GM21360 (cell line): Measurements from ENCODE around the gene UBE2I.
"Not testable (repeated sequence)": the region's sequence is repeated elsewhere in the genome, so short reads cannot be mapped to it uniquely, and the experiment has no call there.

Experiments used
- ATAC-seq: cut with Tn5 transposase; IDR thresholded peaks from one replicate; pipeline ENCODE4 v1.9.1; 2021; ENCODE audit warnings: mild to moderate bottlenecking, moderate library complexity; ENCODE audit not compliant: unreplicated experiment

UBE2I gene

DNA sequence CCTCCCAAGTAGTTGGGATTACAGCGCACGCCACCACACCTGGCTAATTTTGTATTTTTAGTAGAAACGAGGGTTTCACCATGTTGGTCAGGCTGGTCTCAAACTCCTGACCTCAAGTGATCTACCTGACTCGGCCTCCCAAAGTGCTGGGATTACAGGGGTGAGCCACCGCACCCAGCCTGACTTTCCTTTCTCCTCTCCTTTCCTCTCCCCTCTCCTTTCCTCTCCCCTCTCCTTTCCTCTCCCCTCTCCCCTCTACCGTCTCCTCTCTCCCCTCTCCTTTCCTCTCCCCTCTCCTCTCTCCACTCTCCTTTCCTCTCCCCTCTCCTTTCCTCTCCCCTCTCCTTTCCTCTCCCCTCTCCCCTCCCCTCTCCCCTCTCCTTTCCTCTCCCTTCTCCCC lies 17.2 kb upstream of the UBE2I start:
- not testable (repeated sequence) for ATAC-seq

DNA sequence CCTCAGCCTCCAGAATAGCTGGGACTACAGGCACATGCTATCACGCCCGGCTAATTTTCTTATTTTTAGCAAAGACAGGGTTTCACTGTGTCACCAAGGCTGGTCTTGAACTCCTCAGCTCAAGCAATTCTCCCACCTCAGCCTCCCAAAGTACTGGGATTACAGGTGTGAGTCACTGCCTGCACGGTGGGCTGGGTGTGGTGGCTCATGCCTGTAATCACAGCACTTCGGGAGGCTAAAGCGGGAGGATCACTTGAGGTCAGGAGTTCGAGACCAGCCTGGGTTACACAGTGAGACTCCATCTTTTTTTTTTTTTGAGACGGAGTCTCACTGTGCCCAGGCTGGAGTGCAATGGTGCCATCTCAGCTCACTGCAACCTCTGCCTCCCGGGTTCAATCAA lies 16.6 kb upstream of the UBE2I start:
- ATAC-seq: not testable (repeated sequence)

DNA sequence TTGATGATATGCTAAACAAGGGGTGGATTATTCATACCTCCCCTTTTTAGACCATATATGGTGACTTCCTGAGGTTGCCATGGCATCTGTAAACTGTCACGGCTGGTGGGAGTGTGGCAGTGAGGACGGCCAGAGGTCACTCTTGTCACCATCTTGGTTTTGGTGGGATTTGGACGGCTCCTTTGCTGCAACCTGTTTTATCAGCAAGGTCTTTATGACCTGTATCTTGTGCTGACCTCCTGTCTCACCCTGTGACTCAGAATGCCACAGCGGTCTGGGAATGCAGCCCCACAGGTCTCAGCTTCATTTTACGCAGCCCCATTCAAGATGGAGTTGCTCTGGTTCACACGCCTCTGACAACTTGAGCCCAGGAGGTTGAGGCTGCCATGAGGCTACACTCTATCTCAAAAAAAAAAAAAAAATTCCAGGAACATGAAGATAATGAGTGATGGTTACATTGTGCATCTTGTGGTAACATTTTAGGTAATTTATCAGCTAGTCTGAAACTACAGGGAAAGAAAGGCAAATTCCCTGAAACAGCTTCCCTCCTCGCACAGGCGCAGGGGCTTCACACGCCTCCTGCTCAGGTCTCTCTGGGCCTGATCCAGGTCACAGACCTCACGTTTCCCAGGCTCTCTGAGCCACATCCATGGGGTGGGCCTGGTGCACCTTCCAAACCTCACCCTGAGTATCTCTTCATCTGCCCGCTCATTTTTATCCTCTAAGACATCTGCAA lies 15.3 kb upstream of the UBE2I start:
- ATAC-seq: no peak

DNA sequence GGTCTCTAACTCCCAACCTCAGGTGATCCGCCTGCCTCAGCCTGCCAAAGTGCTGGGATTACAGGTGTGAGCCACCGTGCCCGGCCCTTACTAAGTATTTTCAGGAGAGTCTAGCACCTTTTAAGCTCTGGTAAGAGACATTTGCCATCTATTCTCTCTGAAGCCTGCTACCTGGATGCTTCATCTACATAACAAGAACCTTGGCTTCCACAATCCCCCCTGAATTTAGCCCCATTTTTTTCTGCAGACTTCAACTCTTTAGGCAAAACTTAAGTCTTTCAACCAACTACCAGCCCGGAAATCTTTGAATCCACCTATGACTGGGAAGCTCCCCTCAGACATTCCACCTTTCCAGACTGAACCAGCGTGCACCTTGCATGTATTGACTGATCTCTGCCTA lies 14.0 kb upstream of the UBE2I start:
- ATAC-seq: no peak

DNA sequence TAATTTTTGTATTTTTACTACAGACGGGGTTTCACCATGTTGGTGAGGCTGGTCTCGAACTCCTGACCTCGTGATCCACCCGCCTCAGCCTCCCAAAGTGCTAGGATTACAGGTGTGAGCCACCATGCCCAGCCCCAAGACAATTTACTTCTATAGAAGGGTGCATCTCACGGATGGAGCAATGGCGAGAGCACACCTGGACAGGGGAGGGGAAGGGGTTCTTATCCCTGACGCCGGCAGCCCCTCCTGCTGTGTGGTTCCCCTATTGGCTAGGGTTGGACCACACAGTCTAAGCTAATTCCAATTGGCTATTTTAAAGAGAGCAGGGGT lies 12.8 kb upstream of the UBE2I start:
- not testable (repeated sequence) for ATAC-seq

DNA sequence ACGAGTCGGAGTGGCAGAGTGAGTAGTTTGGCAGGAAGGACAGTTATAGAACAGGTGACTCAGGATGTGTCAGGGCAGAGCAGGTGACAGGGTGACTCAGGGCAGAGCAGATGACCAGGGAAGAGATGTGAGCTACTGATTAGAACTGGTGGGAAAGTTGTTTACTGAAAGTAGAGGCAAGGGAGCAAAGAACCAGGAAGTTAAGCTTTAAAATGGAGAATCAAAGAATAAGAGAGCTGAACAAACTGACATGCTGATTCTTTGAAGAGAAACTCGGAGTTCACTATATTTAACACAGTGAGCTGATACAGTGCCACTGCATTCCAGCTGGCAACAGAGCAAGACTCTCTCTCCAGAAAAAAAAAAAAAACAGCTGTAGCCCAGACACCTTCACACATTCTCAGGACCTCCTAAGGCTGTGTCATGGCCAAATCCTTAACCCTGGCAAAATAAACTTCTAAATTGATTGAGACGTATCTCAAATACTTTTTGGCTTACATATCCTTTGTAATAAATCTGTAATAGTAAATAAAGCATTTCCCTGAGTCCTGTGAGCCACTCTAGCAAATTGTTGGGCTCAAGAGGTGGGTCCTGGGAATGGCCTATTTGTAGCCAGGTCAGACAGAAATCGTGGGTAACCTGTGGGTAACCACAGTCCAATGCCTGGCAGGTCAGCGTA lies 12.3 kb upstream of the UBE2I start:
- ATAC-seq: no peak

DNA sequence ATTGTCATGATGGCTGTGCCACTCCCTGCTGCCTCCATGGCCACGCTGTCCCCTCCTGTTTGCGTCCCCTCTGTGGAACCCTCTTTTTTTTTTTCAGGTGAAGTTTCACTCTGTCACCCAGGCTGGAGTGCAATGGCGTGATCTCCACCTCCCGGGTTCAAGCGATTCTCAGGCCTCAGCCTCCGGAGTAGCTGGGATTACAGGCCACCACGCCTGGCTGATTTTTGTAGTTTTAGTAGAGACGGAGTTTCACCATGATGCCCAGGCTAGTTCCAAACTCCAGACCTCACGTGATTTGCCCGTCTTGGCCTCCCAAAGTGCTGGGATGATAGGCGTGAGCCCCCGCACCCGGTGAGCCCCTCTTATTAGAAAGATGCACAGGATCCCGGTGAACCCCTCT lies 11.0 kb upstream of the UBE2I start:
- no peak for ATAC-seq

DNA sequence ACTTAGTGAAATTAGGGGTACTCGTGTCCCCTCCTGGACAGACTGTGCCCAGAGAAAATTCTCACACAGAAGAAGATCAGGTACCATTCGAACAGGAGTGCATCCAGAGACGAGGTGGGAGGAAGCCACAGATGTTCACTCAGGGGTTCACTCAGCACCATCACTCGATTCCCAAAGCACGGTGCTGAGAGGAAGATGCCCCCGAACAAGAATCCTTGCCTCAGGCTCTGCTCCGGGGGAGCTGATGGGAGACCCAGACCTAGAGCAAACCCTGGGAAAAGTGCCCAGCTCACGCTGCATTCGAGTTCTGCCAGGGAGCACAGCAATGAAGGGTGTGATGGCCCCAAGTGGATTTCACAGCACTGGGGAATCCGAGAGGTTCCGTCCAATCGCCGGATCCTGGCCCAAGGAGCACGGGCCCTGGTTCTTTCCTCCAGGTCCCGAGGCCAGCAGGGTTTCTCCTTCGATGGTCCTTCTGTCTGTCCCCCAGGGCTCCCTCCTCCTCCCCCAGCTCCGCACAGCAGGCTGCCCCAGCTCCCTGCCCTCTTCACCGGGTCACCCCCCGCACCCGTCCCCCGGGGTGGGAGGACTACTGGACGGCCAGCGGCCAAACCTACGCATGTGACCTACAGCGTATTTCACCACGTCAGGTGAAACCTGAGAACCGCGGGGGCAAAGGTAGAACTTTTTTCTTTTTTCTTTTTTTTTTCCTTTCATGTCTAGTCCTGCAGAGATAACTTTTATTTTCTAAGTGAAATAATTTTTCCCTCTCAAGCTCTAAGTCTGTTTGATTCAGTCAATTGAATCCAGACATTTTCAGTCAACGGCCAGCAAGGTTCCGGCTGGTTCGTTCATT lies 10.2 kb upstream of the UBE2I start:
- ATAC-seq: no peak

DNA sequence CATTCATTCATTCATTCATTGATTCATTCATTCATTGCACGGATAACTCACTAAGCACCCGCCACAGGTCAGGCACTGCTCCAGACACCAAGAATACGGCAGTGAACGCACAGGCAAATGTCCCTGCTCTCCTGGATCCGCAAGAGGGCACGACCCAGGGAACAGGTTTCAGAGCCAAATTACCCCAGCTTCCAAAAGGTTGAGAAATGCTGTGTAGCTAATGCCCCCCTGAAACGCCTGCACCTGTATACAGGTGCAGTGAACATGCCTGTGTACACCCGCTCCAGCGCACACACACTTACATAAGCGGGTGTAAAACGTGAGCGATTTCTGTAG lies 9.6 kb upstream of the UBE2I start:
- no peak for ATAC-seq

DNA sequence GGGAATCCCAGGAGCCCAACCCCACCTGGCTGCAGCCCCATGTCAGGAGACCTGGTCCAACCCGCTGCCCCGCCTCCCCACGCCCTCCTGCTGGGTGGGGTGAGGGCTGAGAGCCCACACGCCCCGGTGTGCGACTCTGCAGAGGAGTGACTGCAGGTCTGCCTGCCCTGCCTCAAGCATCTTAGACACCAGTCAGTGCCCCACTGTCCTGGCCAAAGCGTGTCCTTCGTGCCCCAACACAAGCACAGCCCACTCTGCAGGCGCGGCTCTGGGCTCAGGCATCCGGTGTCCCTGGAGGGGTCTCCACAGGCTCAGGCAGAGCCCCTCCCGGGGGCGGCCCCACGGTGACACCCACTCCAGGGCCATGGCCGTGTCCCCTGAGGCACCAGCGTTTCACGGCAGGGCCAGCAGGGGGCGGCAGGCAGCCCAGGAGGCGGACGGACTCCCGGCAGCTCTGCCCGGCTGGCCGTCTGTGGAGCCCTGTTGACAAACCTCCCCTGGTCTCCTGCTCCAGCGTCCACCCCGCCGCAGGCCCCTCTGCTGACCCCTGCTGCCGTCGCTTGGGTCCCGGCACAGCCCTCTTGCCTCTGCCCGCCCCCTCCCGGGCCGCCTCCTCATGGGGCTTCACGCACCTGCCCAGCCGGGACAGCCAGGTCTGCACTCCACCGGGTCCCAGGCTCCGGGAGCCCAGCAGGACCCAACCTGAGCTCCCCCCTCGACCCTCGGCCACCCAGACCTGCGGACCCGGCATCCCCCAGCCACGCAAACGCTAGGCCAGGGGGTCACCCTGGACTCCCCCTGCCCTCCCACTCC lies 8.6 kb upstream of the UBE2I start:
- no peak for ATAC-seq

DNA sequence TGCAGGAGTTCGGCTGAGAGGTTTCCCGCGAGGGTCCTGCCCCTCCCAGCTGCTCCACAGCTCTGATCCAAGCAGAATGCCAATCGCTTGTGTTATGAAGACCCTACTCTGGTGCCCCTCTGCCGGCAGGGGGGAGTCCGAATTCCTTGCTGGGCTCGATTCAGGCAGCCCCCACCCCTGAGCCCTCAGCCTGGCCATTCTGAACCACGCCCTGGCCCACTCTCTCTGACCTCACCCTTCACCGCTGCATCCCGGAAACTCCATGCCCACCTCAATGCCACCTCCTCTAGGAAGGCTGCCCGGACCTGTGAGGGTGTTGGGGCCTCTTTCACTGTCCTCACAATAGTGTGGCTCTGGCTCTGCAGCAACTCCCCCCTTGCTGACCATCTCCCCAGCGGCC lies 7.9 kb upstream of the UBE2I start:
- ATAC-seq: no peak

DNA sequence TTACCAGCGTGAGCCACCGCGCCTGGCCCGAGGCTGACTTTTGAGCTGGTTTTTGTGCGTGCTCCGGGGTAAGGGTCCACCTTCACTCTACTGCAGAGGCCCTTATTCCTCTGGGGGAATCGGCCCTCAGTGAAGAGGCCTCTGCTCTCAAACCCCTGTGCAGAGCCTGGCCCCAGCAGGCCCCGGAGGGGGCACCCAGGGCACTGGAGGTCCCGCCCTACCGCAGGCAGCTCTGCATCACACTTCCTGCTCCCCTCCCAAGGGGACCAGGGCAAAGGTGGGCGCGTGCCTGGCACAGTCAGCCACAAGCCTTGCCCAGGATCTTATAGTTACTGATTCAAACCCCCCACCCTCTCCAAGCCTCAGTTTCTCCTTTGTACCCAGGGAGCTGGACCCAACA lies 3.6 kb upstream of the UBE2I start:
- ATAC-seq: no peak

DNA sequence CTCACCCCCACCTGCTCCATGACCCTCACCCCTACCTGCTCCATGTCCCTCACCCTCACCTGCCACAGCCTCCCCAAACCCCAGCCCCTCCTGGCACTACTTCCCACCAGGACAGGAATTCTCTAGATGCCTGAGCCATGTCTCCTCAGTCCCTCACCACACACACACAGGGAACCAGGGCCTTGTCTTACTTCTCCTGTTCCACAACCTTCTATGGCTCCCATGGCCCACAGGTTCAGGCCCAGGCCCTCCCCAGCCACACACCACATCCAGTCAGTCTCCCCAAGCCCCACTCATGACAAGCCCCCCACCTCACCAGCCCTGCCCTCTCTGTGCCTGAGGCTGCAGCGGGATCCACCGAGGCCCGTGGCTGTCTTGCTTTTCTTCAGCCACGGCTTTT lies 3.1 kb upstream of the UBE2I start:
- no peak for ATAC-seq

DNA sequence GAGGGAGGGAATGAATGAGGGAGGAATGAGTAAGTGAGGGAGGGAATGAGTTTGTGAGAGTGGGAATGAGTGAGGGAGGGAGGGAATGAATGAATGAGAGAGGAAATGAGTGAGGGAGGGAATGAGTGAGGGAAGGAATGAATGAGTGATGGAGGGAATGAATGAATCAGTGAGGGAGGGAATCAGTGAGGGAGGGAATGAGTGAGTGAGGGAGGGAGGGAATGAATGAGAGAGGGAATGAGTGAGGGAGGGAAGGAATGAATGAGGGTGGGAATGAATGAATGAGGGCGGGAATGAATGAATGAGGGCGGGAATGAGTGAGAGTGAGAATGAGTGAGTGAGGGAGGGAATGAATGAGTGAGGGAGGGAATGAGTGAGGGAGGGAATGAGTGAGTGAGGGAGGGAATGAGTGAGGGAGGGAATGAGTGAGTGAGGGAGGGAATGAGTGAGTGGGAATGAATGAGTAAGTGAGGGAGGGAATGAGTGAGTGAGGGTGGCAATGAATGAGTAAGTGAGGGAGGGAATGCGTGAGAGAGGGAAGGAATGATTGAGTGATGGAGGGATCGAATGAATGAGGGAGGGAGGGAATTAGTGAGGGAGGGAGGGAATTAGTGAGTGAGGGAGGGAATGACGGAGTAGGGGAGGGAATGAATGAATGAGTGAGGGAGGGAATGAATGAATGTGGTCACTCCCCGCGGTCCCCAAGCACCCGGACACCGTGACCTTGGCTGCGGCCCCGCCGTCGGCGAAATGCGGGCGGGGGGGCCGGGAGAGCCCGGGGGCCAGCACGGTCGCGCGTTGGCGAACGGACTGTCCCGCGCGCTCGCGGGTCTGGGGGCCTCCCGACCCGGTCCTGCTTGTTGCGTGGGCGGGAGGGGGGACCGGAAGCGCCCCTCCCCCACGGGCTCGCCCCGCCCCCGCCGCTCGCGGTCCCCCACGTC lies 1.1 kb upstream of the UBE2I start:
- no peak for ATAC-seq

DNA sequence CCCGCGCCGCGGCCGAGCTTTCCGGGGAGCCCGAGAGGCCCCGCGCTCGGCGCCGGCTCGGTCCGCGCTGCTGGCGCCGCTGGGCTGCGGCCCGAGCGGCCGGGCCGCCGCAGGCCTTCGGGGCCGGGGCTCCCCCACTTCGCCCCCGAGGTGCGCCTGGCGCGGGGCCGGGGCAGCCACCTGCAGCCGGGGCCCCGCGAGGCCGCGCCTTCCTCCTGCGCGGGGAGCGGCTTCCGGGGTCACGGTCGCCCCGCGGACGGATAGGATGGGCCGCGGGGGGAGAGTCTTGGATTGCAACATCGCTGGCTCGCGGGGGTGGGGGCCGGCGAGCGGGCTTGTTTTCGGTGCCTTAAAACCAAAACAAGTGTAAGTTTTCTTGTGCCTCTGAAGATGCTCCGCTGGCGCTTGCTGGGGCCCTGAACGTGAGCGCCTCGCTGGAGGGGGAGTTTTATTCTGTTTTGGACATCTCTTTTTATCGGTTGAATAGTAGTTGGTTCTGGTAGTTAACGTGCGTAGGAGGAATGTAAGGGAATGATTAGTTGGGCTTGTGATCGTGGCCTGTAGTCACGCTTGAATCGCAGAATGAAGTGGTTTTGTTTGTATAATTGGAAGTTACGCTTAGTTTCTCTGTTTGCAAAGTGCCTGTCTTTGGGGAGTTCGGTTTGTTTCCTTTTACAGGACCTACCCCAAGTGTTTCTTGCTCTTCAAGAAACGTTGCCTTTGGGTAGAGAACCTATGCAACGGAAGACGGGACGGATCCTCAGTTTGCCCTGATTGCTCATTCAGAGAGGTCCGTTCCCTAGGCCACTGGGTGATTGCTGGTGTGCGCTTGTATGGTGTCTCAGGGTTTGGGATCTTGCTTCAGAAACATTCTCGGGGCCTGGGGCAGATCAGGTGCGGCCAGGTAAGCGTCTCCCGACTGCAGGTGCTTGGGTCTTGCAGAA lies 724 bp downstream of the UBE2I start:
- peak; percentile 6 for ATAC-seq

DNA sequence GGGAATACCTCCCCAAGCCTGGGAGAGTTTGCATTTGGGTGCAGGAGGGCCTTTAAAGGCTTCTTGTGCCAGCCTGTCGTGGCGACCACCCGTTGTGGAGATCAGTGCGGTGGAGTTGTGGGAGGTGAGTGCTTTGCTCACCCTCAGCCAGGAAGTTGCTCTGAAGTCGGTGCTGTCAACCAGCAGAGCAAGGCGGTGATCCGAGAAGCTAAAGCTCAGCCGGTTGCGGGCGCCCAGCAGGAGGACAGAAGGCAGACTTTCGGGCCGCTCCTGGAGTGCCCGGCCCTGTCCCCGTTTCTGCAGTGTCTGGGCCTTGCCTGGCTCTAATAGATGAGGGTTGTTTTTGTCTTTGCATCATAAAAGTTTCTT lies 1.4 kb downstream of the UBE2I start:
- no peak for ATAC-seq

DNA sequence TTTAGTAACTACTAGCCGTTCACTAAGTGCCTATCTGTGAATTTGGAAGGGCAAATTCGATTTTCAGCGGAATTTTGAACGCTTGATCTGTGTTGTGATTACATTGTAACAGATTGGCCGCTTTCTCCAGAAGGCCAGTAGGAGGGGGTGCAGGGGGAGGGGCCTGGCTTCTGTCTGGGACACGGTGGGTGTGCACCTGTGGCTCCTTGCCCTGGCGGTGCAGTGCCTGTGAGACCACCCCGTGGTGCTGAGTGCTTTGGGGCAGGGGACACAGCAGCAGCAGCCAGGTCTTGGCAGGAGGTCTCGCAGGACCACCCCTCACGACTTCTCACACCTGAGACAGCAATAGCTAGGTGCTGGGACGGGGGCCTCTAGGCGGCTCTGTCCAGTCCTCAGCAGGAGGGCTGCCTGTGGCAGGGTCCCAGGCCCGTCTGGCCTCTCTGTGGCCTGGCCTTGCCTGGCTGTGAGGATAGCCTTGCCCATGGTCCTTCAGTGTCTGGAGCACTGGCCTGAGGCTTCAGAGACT lies 1.8 kb downstream of the UBE2I start:
- no peak for ATAC-seq

DNA sequence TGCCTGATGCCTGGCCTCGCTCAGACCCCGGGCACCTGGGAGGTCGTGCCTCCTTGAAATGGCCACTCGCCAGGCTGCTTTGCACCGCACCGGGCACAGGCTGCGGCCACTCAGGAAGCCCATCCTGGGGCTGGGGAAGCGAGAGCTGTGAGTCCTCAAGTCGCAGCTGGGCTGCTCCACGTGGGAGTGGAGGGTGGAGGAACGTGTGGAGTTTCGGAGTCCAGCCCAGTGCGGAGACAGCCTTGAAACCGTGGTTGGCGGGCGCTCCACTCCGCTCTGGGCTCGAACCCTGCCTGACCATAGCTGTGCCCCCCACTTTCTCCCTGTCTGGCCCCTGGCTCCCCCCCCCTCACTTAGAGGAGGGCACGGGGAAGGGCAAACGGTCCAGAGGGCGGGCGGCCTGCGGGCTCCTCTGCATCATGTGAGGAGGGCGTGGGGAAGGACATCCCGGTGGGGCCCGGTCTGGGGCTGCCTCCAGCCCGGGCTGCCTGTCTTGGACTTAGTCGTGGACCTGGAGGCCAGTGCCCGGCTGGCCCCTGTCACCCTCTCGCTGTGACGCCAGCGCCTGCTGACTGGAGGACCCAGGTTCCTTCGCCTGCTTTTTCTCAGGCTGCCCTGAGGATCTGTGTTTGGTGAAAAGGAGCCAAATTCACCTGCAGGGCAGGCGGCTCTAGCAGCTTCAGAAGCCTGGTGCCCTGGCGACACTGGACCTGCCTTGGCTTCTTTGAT lies 2.5 kb downstream of the UBE2I start:
- ATAC-seq: no peak
